ENCODE results near the gene NEUROD2.

Gene NEUROD2

GRCh38 chr17:39607851-39608130 is at the start of gene NEUROD2:
Gene NEUROD2 (minus strand): TSS chr17:39607920. CDS start chr17:39606599, 1,321 bp downstream.
- no peak for DNase-seq (ENCODE audit: low read depth in 2 of 2)

GRCh38 chr17:39655105-39655504 is 47.4 kb upstream of the NEUROD2 start:
- no peak for DNase-seq (ENCODE audit: low read depth in 2 of 2)

- peak; percentile 73 to 78 for DNase-seq (ENCODE audit: low read depth in 2 of 2)
Observed at GRCh38 chr17:39653662-39654331, 46.1 kb upstream of the NEUROD2 start.

GRCh38 chr17:39653316-39653661 is 45.6 kb upstream of the NEUROD2 start:
- no peak for DNase-seq (ENCODE audit: low read depth in 2 of 2)

- DNase-seq (ENCODE audit: low read depth in 2 of 2), result no peak
Observed at GRCh38 chr17:39652587-39653315, 45.0 kb upstream of the NEUROD2 start.

- DNase-seq (ENCODE audit: low read depth in 2 of 2), result no peak
Observed at GRCh38 chr17:39651923-39652586, 44.3 kb upstream of the NEUROD2 start.

- no peak for DNase-seq (ENCODE audit: low read depth in 2 of 2)
Observed at GRCh38 chr17:39650121-39650579, 42.4 kb upstream of the NEUROD2 start.

GRCh38 chr17:39648616-39649366 is 41.1 kb upstream of the NEUROD2 start:
- DNase-seq (ENCODE audit: low read depth in 2 of 2), result no peak

GRCh38 chr17:39647256-39647655 is 39.5 kb upstream of the NEUROD2 start:
- DNase-seq (ENCODE audit: low read depth in 2 of 2), result no peak

GRCh38 chr17:39643271-39643670 is 35.6 kb upstream of the NEUROD2 start:
- DNase-seq (ENCODE audit: low read depth in 2 of 2), result no peak

GRCh38 chr17:39642291-39643074 is 34.8 kb upstream of the NEUROD2 start:
- no peak for DNase-seq (ENCODE audit: low read depth in 2 of 2)

- DNase-seq (ENCODE audit: low read depth in 2 of 2), result no peak
Observed at GRCh38 chr17:39641883-39642282, 34.2 kb upstream of the NEUROD2 start.

GRCh38 chr17:39641097-39641496 is 33.4 kb upstream of the NEUROD2 start:
- no peak for DNase-seq (ENCODE audit: low read depth in 2 of 2)

GRCh38 chr17:39640591-39641031 is 32.9 kb upstream of the NEUROD2 start:
- no peak for DNase-seq (ENCODE audit: low read depth in 2 of 2)

GRCh38 chr17:39639566-39640458 is 32.1 kb upstream of the NEUROD2 start:
- DNase-seq (ENCODE audit: low read depth in 2 of 2), result no peak

GRCh38 chr17:39639043-39639442 is 31.3 kb upstream of the NEUROD2 start:
- no peak for DNase-seq (ENCODE audit: low read depth in 2 of 2)

- no peak for DNase-seq (ENCODE audit: low read depth in 2 of 2)
Observed at GRCh38 chr17:39638317-39638716, 30.6 kb upstream of the NEUROD2 start.

GRCh38 chr17:39636927-39637736 is 29.4 kb upstream of the NEUROD2 start, which contains the start of gene STARD3:
Gene STARD3 (plus strand): TSS chr17:39637144. CDS start chr17:39653532, 16,388 bp downstream.
- DNase-seq (ENCODE audit: low read depth in 2 of 2), result peak; percentile 89

- no peak for DNase-seq (ENCODE audit: low read depth in 2 of 2)
Observed at GRCh38 chr17:39636587-39636926, 28.8 kb upstream of the NEUROD2 start.

Measured in activated CD4-positive, alpha-beta T cell treated with anti-CD3 and anti-CD28 coated beads for 24 hours (primary cell).